Measurements from ENCODE around the gene DDX49.
A peak's percentile ranks its signal among the peaks of the same experiment; 100 is the strongest.

Gene DDX49, protein sequence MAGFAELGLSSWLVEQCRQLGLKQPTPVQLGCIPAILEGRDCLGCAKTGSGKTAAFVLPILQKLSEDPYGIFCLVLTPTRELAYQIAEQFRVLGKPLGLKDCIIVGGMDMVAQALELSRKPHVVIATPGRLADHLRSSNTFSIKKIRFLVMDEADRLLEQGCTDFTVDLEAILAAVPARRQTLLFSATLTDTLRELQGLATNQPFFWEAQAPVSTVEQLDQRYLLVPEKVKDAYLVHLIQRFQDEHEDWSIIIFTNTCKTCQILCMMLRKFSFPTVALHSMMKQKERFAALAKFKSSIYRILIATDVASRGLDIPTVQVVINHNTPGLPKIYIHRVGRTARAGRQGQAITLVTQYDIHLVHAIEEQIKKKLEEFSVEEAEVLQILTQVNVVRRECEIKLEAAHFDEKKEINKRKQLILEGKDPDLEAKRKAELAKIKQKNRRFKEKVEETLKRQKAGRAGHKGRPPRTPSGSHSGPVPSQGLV

DNA sequence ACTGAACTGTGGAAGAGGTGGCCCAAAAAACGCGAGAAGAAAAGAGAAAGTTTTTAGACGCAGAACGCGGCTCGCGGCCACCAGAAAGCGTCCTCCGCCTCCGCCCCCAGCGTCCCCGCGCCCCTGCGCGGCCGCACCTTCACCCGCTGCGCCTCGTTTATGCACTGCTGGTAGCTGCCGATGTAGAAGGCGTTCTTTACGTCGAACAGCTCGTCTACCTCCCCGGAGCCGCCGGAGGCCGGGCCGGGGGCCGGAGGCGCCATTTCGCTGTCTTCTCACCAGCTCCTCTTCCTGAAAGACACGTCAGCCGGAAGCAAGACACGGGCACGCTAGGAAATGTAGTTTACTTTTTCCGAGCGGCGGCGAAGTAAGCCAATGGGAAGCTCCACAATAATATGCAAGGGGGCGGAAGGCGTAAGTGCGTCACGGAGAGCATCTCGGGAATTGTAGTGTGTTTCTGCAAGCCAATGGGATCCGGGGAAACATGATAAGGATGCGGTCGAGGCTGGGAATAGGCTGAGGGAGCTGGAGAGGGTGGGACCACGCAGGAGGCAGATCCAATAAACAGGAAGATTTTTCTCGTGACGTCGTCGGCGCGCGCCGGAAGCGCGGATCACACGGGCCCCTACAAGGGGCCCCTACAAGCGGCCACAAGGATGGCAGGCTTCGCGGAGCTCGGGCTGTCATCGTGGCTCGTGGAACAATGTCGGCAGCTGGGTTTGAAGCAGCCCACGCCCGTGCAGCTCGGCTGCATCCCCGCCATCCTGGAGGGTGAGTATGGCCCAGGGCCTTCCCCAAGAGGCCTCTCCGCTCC lies at the start of gene DDX49, which contains the start of gene COPE:
Gene DDX49 (plus strand): TSS at position 630 of the 814 bp plus-strand sequence. CDS start 27 bp downstream, at position 657.
Gene COPE (minus strand): TSS at position 302 of the 814 bp plus-strand sequence. CDS start 39 bp downstream, at position 263.
- DNase-seq (ENCODE audit: low read depth in 1 of 2, low spot score in 1 of 2) = peak; percentile 90 to 94

DNA sequence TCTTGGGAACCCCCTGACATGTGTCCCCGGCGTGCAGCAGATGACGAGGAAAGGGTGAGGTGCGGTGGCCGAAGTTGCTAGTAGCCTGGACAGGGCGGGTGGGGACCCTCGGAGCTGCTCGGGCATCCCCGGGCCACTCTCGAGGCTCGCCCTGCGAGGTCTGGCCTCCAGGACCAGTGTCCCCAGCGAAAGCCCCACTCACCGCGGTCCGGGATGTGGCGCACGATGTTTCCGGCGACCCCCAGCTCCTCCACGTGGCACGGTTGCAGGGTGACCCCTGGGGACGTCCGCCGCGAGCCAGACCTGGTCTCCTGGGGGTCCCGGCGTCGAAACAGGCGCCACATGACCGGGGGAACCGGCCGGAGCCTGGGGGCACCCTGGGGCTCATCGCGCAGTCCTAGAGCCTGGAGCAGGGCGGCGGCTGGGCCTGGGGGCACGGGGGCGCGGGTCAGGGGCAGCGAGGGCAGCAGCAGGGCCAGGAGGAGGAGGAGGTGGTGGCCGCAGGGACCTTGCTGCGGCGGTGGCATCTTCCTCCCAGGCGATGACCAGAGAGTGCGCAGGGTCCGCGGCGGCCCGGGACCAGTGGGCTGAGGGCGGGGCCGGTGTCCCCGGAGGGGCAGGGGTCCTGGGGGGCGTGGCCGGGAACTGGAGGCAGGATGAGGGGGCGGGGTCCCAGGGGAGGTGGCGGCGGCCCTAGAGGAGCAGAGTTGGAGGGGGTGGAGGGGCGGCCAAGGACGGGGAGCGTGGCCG lies 49.6 kb upstream of the DDX49 start:
- no peak for DNase-seq (ENCODE audit: low read depth in 1 of 2, low spot score in 1 of 2)

DNA sequence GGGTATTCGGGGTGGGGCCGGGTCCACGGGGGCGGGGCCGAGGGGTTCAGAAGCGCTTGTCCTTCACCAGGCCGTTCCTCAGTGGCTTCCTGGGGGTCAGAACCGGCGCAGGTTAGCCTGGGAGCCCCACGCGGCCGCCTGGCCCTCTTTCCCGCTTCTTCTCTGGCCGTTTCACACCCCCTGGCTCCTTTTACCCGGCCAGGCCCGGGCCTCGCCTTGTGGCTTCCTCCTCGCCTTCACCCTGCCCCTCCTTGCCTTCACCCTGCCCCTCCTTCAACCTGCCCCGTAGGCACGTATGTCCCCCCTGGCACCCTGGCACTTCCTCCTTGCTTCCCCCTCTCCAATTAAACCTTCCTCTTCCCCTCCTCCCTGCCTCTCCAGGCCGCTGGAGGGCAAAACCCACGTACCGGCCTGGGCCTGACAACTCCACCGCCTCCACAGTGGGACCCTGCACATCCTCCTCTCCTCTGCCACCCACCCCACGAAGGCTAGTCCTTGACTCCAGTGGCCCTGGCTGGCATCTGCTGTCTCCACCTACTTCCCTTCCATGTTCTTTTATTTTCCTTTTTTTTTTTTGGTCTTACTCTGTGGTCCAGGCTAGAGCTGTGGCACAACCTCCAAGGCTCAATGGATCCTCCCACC lies 48.9 kb upstream of the DDX49 start:
- no peak for DNase-seq (ENCODE audit: low read depth in 1 of 2, low spot score in 1 of 2)

DNA sequence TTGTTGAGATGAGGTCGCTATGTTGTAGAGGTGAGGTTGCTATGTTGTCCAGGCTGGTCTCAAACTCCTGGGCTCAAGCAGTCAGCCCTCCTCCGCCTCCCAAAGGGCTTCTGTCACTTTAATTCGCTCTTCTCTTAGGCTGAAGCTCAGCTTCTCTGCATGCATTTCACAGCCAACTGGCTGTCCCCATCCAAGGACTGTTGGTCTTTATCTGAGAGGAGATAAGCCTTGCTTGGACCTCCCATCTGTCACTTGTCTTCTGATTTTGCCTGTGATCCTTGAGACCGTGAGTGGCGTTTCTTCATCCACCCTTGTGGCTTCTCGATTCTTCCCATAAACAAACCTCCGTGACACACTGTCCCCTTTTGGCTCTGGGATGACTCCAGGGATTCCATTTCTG lies 48.0 kb upstream of the DDX49 start:
- DNase-seq (ENCODE audit: low read depth in 1 of 2, low spot score in 1 of 2) = no peak

DNA sequence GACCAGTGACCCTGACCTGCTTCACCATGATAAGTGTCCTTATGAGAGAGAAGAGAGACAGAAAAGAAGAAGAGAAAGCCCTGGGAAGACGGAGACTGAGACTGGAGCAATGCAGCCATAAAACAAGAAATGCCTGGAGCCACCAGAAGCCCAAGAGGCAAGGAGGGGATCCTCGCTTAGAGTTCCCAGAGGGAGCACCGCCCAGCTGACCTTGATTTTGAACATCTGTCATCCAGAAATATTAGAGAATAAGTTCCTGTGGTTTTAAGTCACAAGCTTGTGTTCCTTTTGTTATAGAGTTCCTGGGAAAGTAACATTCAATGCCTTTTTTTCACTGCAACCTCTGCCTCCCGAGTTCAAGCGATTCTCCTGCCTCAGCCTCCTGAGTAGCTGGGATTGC lies 43.8 kb upstream of the DDX49 start:
- DNase-seq (ENCODE audit: low read depth in 1 of 2, low spot score in 1 of 2) = no peak

DNA sequence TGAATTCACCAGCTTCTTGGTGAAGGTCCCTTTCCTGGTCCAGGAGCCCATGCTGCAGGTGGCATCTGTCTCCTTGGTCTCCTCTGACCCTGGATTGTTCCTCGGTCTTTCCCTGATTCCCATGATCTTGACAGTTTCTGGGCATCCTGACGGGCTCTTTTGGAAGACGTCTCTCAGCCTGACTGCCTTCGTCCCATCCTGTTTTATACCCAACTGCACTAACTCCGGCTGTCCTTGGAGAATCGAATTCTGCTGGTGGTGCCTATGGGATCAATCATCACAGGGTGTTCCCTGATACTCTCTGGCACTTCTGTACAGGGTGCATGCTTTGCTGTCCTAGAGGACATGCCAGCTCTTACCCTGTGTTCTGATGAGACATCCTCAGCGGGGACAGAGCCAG lies 42.6 kb upstream of the DDX49 start:
- DNase-seq (ENCODE audit: low read depth in 1 of 2, low spot score in 1 of 2) = no peak

DNA sequence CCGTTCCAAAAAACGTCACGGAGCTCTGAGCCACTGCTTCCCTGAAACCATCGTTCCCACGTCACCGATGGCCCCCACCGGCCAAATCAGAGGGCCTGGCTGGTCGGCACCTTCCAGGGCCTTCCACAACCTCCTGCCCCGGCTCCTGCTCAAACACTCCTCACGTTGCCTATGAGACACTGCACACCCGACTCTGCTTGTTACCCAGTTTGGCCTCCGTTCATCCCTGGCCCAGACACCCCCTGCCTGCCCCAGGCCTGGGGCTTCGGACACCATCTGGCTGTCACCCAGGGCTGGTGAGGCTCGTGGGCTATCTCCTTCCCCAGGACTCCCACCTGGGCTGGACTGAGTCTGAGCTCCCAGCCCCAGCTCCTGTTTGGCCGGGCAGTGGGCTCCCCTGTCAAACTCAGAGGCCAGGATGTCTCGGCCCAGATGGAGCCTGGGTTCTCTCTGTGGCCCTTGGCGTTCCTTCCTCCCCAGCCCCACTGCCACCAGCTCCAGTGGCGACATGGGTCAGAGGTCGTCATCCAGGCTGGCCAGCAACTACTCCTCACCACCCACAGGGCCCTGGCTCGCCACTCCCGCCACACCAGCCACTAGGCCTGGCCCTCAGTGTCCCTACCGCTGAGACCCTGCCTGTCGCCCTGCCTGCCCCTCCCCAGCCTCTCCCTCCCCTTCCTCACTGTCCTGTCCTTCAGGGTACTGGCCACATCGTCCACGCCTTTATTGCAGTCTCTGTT lies 41.3 kb upstream of the DDX49 start:
- no peak for DNase-seq (ENCODE audit: low read depth in 1 of 2, low spot score in 1 of 2)

DNA sequence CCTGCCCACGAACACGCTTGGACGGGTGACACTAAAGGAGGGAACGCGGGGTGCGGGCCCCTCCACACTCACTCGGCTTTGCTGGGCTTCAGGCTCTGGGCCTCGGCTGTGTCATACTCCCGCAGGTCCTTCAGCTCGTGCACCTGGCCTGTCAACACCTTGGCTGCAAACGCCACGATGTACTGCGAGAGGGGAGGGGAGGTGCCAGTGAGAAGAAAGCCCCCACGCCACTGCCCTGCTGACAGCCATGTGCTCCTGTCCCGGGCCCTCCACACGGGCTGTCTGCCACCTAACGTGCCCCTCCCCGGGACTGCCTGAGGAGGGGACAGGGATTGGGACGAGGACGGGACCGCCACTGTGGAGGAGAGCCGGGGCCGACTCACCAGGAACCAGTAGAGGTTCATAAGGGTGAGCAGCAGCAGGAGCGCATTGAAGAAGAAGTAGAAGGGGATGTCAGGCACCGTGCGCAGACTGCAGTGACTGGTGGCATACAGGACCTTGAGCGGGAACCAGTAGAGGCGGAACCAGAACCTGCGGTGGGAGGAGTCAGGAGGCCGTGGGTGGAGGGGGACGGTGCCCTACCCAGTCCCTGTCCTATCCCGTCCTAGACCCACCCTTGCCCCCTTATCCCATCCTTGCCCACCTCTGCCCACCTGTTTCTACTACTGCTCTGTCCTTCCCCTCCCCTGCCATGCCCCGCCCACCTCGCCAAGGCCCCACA lies 40.5 kb upstream of the DDX49 start:
- DNase-seq (ENCODE audit: low read depth in 1 of 2, low spot score in 1 of 2) = no peak

DNA sequence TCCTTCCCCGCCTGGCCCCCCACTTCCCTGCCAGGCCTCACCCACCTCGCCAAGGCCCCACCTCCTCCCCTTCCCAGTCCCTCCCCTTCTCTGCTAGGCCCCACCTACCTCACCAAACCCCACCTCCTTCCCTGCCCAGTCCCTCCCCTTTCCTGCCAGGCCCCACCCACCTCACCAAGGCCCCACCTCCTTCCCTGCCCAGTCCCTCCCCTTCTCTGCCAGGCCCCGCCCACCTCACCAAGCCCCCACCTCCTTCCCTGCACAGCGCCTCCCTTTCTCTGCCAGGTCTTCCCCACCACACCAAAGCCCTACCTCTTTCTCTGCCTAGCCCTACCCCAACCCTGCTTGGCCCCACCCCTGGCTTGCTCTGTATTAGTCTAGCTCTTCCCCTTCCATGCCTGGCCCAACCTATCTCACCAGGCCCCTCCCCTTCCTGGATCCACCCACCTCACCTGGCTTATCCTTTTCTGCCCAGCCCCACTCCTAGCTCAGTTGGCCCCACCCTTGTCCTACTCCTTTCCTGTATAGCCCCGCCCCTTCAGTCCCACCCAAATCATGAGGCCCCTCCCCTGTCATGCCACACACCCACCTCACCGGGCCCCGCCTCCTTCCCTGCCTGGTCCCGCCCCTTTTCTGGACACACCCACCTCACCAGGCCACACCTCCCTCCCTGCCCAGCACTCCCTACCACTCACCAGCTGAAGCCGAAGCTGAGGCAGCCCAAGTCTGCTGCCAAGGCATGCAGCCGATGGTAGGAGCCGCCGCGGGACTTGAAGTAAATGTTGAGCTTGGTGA lies 39.7 kb upstream of the DDX49 start:
- no peak for DNase-seq (ENCODE audit: low read depth in 1 of 2, low spot score in 1 of 2)

DNA sequence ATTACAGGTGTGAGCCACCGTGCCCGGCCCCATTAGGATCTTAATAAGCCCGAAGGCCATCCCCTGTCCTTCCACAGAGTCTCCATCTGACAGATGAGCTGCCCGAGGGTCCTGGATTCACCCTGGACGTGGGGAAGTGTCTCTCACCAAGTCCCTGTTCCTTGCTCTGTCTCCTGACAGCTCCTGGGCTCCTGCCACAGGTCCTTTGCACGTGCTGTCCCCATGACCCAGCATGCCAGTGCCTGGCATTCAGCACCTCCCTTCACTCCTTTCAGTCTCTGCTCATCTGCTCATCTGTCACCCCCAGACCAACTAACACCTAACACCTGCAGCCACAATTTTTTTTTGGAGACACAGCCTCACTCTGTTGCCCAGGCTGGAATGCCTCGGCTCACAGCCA lies 38.0 kb upstream of the DDX49 start:
- DNase-seq (ENCODE audit: low read depth in 1 of 2, low spot score in 1 of 2) = no peak

DNA sequence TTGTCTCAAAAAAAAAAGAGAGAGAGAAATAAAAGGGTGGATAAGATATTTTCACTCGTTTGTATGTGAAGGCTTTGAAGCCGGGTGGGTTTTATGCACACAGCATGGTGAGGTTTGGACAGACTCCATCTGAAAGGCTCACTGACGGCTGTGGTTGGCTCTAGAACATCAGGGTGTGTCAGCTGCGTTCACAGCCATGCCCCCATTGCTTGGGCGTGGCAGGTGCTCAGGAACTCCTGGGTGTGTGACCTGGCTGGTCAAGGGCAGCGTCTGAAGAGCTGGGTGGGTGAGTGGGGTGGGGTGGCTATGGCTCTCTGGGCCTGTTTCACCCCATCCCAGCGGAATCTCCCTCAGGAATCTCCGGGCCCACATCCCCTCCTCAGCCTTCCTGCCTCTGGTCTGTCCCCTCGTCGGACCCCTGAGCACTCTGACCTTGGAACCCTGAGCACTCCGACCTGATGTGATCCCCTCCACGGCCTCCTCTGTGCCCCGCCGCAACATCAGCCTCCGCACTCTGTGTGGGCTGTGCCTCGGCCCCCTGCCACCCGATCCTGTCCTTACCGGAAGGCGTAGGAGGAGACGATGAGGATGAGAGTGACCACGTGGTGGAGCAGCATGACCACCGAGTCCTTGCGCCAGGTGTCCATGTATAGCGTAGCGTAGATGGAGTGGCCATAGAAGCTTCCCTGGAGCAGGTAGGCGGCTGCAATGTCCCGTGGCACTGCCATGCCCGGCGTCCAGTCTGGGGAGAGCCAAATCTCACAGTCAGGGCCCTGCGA lies 35.8 kb upstream of the DDX49 start:
- no peak for DNase-seq (ENCODE audit: low read depth in 1 of 2, low spot score in 1 of 2)

DNA sequence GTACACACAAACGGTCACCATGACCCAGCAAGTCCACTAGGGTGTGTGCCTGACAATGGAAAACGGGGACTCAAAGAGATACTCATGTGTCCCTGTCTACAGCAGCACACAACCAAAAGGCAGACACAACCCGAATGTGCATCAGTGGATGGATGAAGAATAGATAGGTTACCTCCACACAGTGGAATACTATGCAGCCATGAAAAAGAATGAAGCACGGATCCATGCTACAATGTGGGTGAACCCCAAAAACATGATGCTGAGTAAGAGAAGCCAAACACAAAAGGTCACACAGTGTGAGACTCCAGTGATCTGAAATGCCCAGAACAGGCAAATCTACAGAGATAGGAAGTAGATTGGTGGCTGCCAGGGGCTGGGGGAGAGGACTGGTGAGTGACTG lies 32.5 kb upstream of the DDX49 start:
- no peak for DNase-seq (ENCODE audit: low read depth in 1 of 2, low spot score in 1 of 2)

DNA sequence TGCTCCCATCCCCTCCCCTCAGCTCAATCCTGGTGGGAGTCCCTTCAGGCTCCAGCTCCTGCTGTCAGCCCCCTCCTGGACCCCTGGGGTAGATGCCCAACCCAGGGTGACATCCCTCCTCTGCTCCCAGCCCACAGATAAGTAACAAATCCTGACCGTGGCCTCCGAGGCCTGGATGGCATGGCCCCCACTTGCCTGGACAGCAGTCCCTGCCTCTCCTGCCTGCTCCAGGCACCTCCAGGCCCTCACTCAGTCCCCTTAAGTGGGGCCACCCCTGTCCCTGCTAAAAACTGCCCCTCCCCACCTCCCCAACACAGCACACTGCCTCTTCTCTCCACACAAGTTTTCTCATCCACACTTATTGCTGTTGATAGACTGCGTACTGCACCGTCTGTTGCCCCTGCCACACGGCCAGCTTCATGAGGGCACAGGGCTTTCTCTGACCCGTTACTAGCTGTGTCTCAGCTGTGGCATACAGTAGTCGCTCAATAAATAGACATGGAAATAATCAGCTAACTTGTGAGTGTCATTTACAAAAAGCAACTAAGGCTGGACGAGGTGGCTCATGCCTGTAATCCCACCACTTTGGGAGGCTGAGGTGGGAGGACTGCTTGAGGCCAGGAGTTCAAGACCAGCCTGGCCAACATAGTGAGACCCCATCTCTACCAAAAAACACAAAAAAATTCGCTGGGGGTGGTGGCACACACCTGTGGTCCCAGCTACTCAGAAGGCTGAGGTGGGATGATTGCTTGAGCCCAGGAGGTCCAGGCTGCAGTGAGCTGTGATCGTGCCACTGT lies 29.4 kb upstream of the DDX49 start:
- DNase-seq (ENCODE audit: low read depth in 1 of 2, low spot score in 1 of 2) = no peak

DNA sequence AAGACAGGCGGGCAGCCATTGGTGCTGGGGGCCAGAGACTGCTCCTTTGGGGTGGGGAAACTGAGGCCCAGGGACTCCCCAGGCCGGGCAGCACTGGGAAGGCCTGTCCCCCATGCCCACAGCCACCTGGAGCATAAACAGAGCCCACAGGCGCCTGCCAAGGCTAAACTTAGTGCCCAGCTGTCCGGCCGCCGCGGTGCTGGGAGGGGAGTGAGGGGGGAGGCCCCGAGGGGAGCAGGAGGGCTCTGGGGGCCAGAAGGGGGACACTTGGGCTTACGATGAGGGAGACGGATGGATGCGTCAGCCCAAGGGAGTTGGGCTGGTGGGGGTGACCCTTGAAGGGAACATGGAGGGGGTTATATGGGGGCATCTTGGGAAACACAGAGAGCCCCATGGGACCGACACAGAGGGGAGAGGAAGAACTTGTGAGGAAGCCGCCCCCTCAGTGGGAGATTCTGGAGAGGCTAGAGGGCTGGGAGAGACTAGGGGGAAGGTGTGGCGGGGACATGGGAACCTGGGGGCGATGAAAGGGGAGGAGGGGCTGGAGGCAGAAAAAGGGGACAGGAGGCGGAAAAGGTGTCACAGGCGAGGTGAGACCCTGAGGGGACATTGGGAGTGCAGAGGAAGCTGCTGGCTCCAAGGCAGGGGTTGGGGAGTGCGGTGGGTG lies 25.8 kb upstream of the DDX49 start:
- DNase-seq (ENCODE audit: low read depth in 1 of 2, low spot score in 1 of 2) = no peak

DNA sequence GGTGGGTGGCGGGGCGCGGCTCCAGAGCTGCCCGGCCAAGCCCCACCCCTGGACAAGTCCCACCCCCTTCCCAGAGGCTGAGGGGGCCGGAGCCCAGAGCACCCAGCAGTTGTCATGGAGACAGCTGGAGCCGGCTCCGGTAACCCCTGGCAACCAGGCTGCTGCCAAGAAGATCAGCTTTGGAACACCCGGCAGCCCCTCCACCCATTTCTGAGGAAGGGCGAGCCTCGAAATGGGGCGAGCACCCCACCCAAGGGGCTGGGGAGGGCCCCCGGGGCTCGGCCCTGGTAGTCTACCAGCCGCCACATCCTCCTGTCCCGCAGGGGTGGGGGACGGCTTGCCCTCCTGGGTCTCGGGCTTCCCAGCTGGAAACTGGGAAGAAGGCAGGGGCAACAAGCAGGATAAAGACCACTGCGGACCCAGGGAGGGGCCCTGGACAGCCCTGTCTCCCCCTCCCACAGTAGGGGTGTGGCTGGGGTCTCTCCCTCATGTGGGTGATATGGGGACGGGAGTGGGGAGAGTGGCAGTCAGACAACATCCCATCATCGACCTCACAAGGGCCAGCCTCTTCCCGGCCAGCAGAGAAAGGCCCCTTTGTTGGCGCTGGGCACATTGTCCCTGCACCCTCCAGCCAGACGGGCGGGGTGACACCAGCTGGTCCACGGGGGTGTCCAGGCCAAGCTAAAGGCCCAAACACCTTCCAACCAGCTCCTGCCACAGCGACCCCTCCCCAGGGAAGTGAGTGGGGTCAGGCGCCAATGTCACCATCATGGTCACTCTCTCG lies 25.1 kb upstream of the DDX49 start:
- DNase-seq (ENCODE audit: low read depth in 1 of 2, low spot score in 1 of 2) = no peak
